Measurements from ENCODE around the gene POLG. TPM values are rescaled to one million over a fixed set of nuclear protein-coding genes. Genes with fewer than 3 reads are reported as not detected.

The POLG gene
- total RNA-seq, 1 experiment from 2014 or later: 84.1 TPM

- H3K4me3 ChIP-seq: no peak overlapping the region
- DNase-seq: no peak
- H3K9me3 ChIP-seq: no peaks in the 10 kb centered on the region
- H3K36me3 ChIP-seq: peaks cover 97% of the 10 kb centered on the region
- H3K27me3 ChIP-seq: no peaks in the 10 kb centered on the region
Observed at GRCh38 chr15:89321521-89322410, 12.9 kb downstream of the POLG start.

DNA sequence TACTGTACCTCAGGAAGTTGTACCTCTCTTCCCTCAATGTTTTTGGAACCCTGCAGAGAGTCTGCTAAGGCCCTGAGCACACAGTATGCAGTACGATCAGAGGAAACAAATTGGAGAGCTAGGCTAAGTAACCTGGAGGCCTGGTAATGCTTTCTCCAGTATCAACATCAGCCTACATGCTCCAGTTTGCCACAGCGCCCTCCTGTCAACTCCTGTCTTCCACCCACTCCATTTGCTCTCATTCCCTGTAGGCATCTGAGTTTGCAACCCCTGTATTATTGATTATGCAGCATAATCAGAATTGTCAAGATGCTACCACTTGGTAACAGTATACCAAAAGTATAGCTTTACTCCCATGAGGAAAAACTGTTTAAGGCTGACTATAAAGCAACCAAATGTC is 14.4 kb downstream of the POLG start:
- Histone ChIP-seq H3K27me3 (no peaks in the 10 kb centered on the region), H3K9me3 (no peaks in the 10 kb centered on the region), H3K36me3 (peaks cover 97% of the 10 kb centered on the region), H3K4me3 (no peak overlapping the region)
- no peak for DNase-seq

DNA sequence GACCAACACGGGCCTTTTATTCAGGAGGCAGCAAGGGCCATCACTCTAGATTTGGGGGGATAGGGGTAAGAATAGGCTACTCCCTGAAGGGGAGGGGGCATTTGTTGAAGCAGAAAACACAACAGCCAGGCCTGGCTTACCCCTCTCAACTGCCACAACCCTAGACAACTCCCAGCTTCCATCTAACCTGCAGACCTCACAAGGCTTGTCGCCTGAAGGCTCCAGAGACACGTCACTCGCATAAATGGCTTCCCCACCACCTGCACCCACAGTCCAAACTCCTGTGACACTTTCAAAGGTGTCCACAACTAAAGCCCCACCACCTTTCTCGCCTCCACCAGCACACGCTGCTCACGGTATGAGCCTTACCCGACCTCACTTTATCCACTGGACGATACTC is 14.9 kb downstream of the POLG start:
- no peaks in the 10 kb centered on the region for H3K27me3 ChIP-seq
- DNase-seq: no peak
- peaks cover 99% of the 10 kb centered on the region for H3K36me3 ChIP-seq
- H3K4me3 ChIP-seq: no peak overlapping the region
- no peaks in the 10 kb centered on the region for H3K9me3 ChIP-seq

DNA sequence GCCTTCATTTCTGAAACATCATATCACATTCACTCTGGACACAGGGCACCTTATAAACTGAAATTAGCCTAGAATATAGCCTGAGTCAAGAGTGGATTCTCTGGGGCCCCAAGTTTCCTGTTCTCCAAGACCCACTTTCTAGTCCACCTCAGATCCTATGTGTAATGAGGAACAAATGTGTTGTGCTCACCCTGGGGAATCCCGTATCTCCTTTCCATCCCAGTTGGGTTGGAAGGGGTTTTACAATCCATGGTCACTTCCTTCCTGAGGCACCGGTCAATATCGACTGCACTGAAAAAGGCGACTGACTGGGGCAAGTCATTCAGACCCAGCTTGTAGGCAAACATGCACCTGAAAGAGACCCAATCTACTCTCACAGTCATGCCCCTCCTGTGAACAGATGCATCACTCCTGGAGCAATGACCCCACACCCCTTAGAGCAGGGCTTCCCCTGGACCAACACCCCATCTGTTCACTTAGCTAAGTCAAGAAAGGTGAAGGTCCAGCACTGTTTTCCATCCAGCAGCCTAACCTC is 17.4 kb downstream of the POLG start:
- Histone ChIP-seq H3K9me3 (no peaks in the 10 kb centered on the region), H3K4me3 (no peak overlapping the region), H3K27me3 (no peaks in the 10 kb centered on the region), H3K36me3 (peaks cover 96% of the 10 kb centered on the region)
- DNase-seq: no peak

DNA sequence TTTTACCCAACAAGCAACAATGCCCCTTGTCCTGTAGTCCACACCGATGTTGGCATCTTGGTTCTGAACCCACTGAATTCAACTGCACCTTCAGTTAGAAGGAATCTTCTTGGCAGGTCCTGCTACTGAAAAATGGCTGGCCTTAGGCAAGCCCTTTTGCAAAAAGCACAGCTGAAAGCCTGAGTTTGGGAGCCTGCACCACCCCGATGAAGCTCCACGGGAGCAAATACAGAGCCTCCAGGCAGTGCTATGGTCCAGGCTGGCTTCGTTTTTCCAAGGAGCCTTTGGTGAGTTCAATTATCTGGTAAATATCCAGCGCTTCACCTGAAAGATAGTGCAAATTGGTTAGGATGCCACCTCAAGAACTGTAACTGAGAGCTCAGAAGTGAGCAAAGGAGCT is 18.1 kb downstream of the POLG start:
- no peak for DNase-seq
- H3K4me3 ChIP-seq: no peak overlapping the region
- no peaks in the 10 kb centered on the region for H3K27me3 ChIP-seq
- peaks cover 95% of the 10 kb centered on the region for H3K36me3 ChIP-seq
- no peaks in the 10 kb centered on the region for H3K9me3 ChIP-seq

DNA sequence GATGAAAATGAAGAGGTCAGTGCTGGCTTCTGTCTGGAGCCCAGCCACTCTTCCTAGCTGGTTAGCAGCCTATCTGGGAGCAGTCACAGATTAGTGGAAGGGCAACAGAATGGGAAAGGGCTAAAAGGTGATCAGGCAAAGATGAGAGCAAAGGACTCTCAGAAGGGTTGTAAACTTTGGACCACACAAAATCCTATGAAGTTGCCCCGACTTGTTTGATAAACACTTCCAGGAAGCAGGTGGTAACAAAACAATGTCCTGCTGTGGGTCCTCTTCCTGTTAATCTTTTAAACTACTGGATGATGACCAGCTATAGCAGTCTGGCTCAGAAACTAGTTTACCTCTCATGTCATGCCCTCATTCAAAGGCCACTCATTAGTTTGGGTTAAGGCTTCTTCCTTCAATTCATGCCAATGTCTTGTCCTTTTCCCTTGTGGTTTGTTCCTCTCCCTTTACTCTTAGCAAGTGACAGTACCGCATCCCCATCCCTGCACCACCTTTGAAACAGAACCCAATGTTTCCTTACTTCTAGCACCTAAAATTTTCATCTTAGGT is 19.2 kb downstream of the POLG start:
- DNase-seq: no peak
- Histone ChIP-seq H3K36me3 (peaks cover 92% of the 10 kb centered on the region), H3K9me3 (no peaks in the 10 kb centered on the region), H3K4me3 (no peak overlapping the region), H3K27me3 (no peaks in the 10 kb centered on the region)

- Histone ChIP-seq H3K4me3 (no peak overlapping the region), H3K9me3 (no peaks in the 10 kb centered on the region), H3K36me3 (peaks cover 85% of the 10 kb centered on the region), H3K27me3 (no peaks in the 10 kb centered on the region)
- DNase-seq: no peak
Observed at GRCh38 chr15:89309993-89310392, 24.6 kb downstream of the POLG start.

GRCh38 chr15:89308236-89308635 is 26.4 kb downstream of the POLG start:
- Histone ChIP-seq H3K27me3 (no peaks in the 10 kb centered on the region), H3K9me3 (peaks cover 2% of the 10 kb centered on the region; the same call in 1 of the 2 replicates), H3K36me3 (peaks cover 89% of the 10 kb centered on the region), H3K4me3 (no peak overlapping the region)
- no peak for DNase-seq

DNA sequence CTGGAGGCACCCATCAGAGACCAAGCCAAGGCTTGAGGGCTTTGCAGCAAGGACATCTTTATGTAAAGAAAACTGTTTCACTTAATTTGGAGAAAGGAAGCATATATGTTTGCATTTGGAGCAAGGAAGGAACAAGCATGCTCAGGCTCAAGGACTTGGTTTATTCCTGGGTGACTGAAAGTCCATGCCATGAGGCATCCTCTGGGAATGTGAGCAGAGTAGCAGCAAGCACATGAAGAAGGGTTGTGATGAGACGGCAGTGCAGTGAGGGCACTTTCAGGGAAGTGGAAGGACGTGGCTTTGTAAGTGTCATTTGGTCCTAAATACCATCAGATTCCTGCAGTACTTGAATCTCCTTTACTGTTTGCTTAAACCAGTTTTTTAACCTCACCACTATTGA is 26.8 kb downstream of the POLG start:
- Histone ChIP-seq H3K27me3 (no peaks in the 10 kb centered on the region), H3K4me3 (no peak overlapping the region), H3K36me3 (peaks cover 89% of the 10 kb centered on the region), H3K9me3 (peaks cover 2% of the 10 kb centered on the region; the same call in 1 of the 2 replicates)
- DNase-seq: no peak

DNA sequence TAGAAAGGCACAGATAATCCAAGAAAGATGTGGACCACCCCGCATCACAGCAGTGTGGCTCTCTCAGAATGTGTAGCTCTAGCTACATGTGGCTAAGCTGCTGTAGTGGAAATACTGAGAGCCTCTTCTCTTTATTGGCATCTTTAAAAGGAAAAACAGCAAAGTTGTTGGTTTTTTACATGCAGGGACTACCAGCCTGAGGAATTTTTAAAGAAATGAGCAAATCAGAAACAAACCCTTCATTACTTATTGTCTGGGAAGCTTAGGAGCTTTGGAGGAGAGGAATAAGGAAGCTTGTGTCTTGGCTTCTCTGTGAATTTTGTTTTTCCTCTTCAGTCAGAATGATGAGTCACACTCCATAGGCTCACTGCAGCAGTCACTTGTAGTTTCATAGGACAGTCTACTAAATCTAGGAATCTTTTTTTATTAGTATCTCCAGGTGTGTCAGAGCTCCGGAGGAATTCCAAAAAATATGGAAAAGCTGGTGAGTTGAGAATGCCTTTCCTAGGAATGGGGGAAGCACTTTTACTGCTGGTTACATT is 27.5 kb downstream of the POLG start:
- H3K9me3 ChIP-seq: peaks cover 2% of the 10 kb centered on the region; the same call in 1 of the 2 replicates
- H3K36me3 ChIP-seq: peaks cover 88% of the 10 kb centered on the region
- no peaks in the 10 kb centered on the region for H3K27me3 ChIP-seq
- DNase-seq: no peak
- no peak overlapping the region for H3K4me3 ChIP-seq

DNA sequence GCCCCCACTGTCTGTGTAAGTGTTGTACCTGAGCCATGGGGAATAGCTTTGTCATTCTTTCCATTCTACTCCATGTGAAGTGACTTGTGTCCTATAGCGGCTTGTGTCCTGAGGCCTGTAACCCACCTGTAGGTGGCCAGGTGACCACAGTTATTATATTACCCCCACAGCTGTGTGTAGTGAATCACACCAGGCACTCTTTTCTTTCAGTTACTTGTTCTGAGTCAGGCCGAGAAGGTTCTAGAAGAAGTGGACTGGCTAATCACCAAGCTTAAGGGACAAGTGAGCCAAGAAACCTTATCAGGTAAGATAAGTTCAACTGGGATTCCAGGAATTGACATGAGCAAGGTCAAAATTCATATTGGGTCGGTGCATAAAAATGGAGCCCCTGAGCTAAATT is 29.2 kb downstream of the POLG start:
- Histone ChIP-seq H3K36me3 (peaks cover 92% of the 10 kb centered on the region), H3K27me3 (no peaks in the 10 kb centered on the region)

GRCh38 chr15:89303986-89304385 is 30.6 kb downstream of the POLG start:
- peaks cover 2% of the 10 kb centered on the region; the same call in 1 of the 2 replicates for H3K9me3 ChIP-seq
- no peak overlapping the region for H3K4me3 ChIP-seq
- DNase-seq: no peak
- no peaks in the 10 kb centered on the region for H3K27me3 ChIP-seq
- peaks cover 95% of the 10 kb centered on the region for H3K36me3 ChIP-seq

More for the DNA sequence above, 29.2 kb downstream of the POLG start:
- DNase-seq: no peak
- H3K9me3 ChIP-seq: peaks cover 2% of the 10 kb centered on the region; the same call in 1 of the 2 replicates
- no peak overlapping the region for H3K4me3 ChIP-seq

DNA sequence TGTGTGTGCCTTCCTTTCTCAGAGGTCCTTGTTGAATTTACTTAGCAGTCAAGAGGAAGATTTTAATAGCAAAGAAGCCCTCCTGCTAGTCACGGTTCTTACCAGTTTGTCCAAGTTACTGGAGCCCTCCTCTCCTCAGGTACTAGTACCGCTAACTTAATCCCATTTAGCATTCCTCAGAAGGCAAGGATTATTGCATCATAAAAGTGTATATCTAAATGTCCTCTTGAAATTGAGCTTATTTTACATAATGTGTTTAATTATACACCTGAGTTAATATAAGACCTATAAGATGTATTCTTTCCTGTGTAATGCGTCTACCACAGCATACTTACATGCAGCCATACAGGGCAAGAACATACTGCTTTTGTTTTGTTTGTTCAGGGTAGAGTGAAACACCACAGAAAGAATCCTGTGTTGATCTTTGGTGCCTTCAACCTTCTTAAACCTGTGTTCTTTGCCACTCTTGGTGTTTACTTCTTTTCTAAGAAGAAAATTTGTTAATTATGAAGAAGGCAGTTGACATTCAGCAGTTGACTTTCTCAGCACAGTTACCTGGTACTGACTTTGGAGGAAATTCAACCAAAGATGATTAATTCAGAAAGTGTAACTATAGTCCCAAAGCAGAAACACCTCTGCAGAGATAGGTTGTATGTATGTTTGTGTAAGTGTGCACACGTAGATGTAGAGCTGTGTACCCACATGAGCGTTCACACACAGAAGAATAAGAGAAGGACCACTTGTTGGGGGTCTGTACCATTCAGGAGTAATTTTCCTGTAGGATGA is 33.1 kb downstream of the POLG start:
- Histone ChIP-seq H3K27me3 (no peaks in the 10 kb centered on the region), H3K36me3 (peaks cover 86% of the 10 kb centered on the region), H3K4me3 (no peak overlapping the region), H3K9me3 (peaks cover 2% of the 10 kb centered on the region; the same call in 1 of the 2 replicates)
- no peak for DNase-seq

- Histone ChIP-seq H3K36me3 (peaks cover 82% of the 10 kb centered on the region), H3K4me3 (no peak overlapping the region), H3K27me3 (no peaks in the 10 kb centered on the region), H3K9me3 (peaks cover 2% of the 10 kb centered on the region; the same call in 1 of the 2 replicates)
- no peak for DNase-seq
Observed at GRCh38 chr15:89299896-89300295, 34.7 kb downstream of the POLG start.

- peaks cover 64% of the 10 kb centered on the region for H3K36me3 ChIP-seq
- no peaks in the 10 kb centered on the region for H3K27me3 ChIP-seq
- DNase-seq: no peak
- no peak overlapping the region for H3K4me3 ChIP-seq
- H3K9me3 ChIP-seq: no peaks in the 10 kb centered on the region; the same call in 1 of the 2 replicates
Observed at GRCh38 chr15:89293012-89293411, 41.6 kb downstream of the POLG start.

GRCh38 chr15:89291934-89292438 is 42.6 kb downstream of the POLG start:
- no peak for DNase-seq
- no peaks in the 10 kb centered on the region for H3K9me3 ChIP-seq
- H3K36me3 ChIP-seq: peaks cover 70% of the 10 kb centered on the region
- no peaks in the 10 kb centered on the region for H3K27me3 ChIP-seq
- no peak overlapping the region for H3K4me3 ChIP-seq

Data from MG63 (cell line).